ENCODE results near the gene TSPEAR.

- TF ChIP-seq, protein P1, sequence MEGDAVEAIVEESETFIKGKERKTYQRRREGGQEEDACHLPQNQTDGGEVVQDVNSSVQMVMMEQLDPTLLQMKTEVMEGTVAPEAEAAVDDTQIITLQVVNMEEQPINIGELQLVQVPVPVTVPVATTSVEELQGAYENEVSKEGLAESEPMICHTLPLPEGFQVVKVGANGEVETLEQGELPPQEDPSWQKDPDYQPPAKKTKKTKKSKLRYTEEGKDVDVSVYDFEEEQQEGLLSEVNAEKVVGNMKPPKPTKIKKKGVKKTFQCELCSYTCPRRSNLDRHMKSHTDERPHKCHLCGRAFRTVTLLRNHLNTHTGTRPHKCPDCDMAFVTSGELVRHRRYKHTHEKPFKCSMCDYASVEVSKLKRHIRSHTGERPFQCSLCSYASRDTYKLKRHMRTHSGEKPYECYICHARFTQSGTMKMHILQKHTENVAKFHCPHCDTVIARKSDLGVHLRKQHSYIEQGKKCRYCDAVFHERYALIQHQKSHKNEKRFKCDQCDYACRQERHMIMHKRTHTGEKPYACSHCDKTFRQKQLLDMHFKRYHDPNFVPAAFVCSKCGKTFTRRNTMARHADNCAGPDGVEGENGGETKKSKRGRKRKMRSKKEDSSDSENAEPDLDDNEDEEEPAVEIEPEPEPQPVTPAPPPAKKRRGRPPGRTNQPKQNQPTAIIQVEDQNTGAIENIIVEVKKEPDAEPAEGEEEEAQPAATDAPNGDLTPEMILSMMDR (IDR thresholded peaks at IDR 0.05): no peak
- TF ChIP-seq POLR2AphosphoS5 (IDR thresholded peaks at IDR 0.05) (no peak), POLR2A (IDR thresholded peaks at IDR 0.05) (no peak), EP300 (IDR thresholded peaks at IDR 0.05) (no peak)
Measured at GRCh38 chr21:44727321-44727720, 15.9 kb upstream of the TSPEAR start.
